GM12892 (cell line): ENCODE results near the gene POLH. TPM values are rescaled to one million over a fixed set of nuclear protein-coding genes. Genes with fewer than 3 reads are reported as not detected.
"Not testable (repeated sequence)": the region's sequence is repeated elsewhere in the genome, so short reads cannot be mapped to it uniquely, and the experiment has no call there.

Experiments
- DNase-seq: peaks from one replicate; pipeline ENCODE4 v3.0.0; 2011; ENCODE audit not compliant: insufficient read length
- FAIRE-seq: peaks from 2 replicates; lab custom pipeline; 2011; peaks lifted over from hg19 to GRCh38; lab: Jason Lieb, UNC
- POLR2A ChIP-seq: IDR thresholded peaks from 2 replicates; pipeline ENCODE4 v1.6.1; 2011; ENCODE audit warnings: low read depth, low read length, control low read depth
- POLR2AphosphoS5 ChIP-seq: IDR thresholded peaks from 2 replicates; pipeline ENCODE4 v1.6.1; 2011; ENCODE audit warnings: low read depth, low read length, control low read depth
- TAF1 ChIP-seq: IDR thresholded peaks from 2 replicates; pipeline ENCODE4 v1.6.1; 2011; ENCODE audit warnings: low read depth, mild to moderate bottlenecking, control low read depth, low read length, borderline replicate concordance
- polyA plus RNA-seq: library from polyadenylated mRNA; unstranded; fragments of >200 nt; gene quantifications from one replicate; pipeline ENCODE4 v1.2.1, GENCODE V29; 2012; ENCODE audit warnings: missing spikeins, inconsistent platforms; ENCODE audit not compliant: missing spikeins

The POLH gene
- polyA plus RNA-seq, result 23.1 TPM

GRCh38 chr6:43575772-43576551, at the start of gene POLH, which contains the start of gene XPO5:
Gene POLH (plus strand): TSS chr6:43576185. CDS start chr6:43582320, 6,135 bp downstream.
Gene XPO5 (minus strand): TSS chr6:43576038. CDS start chr6:43575864, 174 bp downstream.
- TF ChIP-seq TAF1, result peak; percentile 99
- TF ChIP-seq POLR2AphosphoS5, result peak; percentile 99
- TF ChIP-seq POLR2A, result peak; percentile 100
- FAIRE-seq, result peak; percentile 95
- DNase-seq, result peak; percentile 93

- DNase-seq (no peak), FAIRE-seq (no peak)
- TF ChIP-seq TAF1, result no peak
- TF ChIP-seq POLR2A, result no peak
- no peak for TF ChIP-seq POLR2AphosphoS5
Measured at GRCh38 chr6:43532201-43532600, 43.8 kb upstream of the POLH start.

GRCh38 chr6:43538986-43539385, 37.0 kb upstream of the POLH start:
- not testable (repeated sequence) for DNase-seq

GRCh38 chr6:43539409-43539808, 36.6 kb upstream of the POLH start:
- not testable (repeated sequence) for DNase-seq, FAIRE-seq

More at GRCh38 chr6:43538986-43539385, 37.0 kb upstream of the POLH start:
- FAIRE-seq, result not testable (repeated sequence)

- FAIRE-seq, result no peak
Measured at GRCh38 chr6:43540507-43540906, 35.5 kb upstream of the POLH start.

GRCh38 chr6:43541774-43542471, 34.1 kb upstream of the POLH start:
- no peak for FAIRE-seq
- DNase-seq, result no peak
- TF ChIP-seq POLR2A, result no peak
- TF ChIP-seq TAF1, result no peak
- no peak for TF ChIP-seq POLR2AphosphoS5

More at GRCh38 chr6:43540507-43540906, 35.5 kb upstream of the POLH start:
- DNase-seq, result no peak
- TF ChIP-seq POLR2A (no peak), TAF1 (no peak), POLR2AphosphoS5 (no peak)

- FAIRE-seq, result no peak
- TF ChIP-seq TAF1, result no peak
- TF ChIP-seq POLR2AphosphoS5, result no peak
- TF ChIP-seq POLR2A, result no peak
- no peak for DNase-seq
Measured at GRCh38 chr6:43544461-43544860, 31.5 kb upstream of the POLH start.

GRCh38 chr6:43547222-43547621, 28.8 kb upstream of the POLH start:
- TF ChIP-seq TAF1, result no peak
- no peak for TF ChIP-seq POLR2AphosphoS5
- no peak for TF ChIP-seq POLR2A
- DNase-seq (no peak), FAIRE-seq (no peak)

- DNase-seq, FAIRE-seq: not testable (repeated sequence)
Measured at GRCh38 chr6:43557620-43558019, 18.4 kb upstream of the POLH start.

GRCh38 chr6:43559328-43559727, 16.7 kb upstream of the POLH start:
- FAIRE-seq (no peak), DNase-seq (no peak)
- TF ChIP-seq POLR2AphosphoS5 (no peak), POLR2A (no peak), TAF1 (no peak)

- no peak for DNase-seq
- TF ChIP-seq POLR2AphosphoS5, result no peak
- TF ChIP-seq POLR2A, result no peak
- TF ChIP-seq TAF1, result no peak
- FAIRE-seq, result no peak
Measured at GRCh38 chr6:43570876-43571441, 5.0 kb upstream of the POLH start.

GRCh38 chr6:43572015-43572414, 4.0 kb upstream of the POLH start:
- TF ChIP-seq POLR2A (no peak), POLR2AphosphoS5 (no peak), TAF1 (no peak)
- FAIRE-seq (no peak), DNase-seq (no peak)
